Spleen (tissue), 11 donors: Measurements from ENCODE around the gene CCNY. TPM values are rescaled to one million over a fixed set of nuclear protein-coding genes. Genes with fewer than 3 reads are reported as not detected.

ENCODE experiments used
- DNase-seq: peaks from one replicate; pipeline ENCODE4 v3.0.0-alpha.2; 2020
- H3K27ac ChIP-seq, 8 donors: fragments of 200-600 bp; sonication (generic) in 7 of 8; 1 replicate in 4 of 8; 2 replicates in 4 of 8; pipeline versions ENCODE4 v1.5.0 to v1.8.0; 2016 to 2021; ENCODE audit warnings: inconsistent platforms in 4 of 8, mild to moderate bottlenecking in 4 of 8, moderate library complexity in 1 of 8
- H3K27me3 ChIP-seq, 7 donors: fragments of 200-600 bp; sonication (generic) in 6 of 7; replicated peaks in 1 of 7; 1 replicate in 4 of 7; 2 replicates in 3 of 7; pipeline versions ENCODE4 v1.5.0 to v1.8.0; 2016 to 2021; ENCODE audit warnings: inconsistent platforms in 3 of 7, mild to moderate bottlenecking in 1 of 7
- H3K36me3 ChIP-seq, 6 donors: fragments of 200-600 bp; sonication (generic) in 5 of 6; 1 replicate in 4 of 6; 2 replicates in 2 of 6; pipeline versions ENCODE4 v1.5.0 to v1.8.0; 2016 to 2021; ENCODE audit warnings: inconsistent platforms in 2 of 6
- H3K4me1 ChIP-seq, 6 donors: fragments of 200-600 bp; sonication (generic) in 5 of 6; 1 replicate in 3 of 6; 2 replicates in 3 of 6; pipeline versions ENCODE4 v1.5.0 to v1.8.0; 2016 to 2021; ENCODE audit warnings: inconsistent platforms in 3 of 6
- H3K4me3 ChIP-seq, 8 donors: fragments of 200-600 bp; sonication (generic) in 7 of 8; 1 replicate in 4 of 8; 2 replicates in 4 of 8; pipeline versions ENCODE4 v1.5.0 to v1.8.0; 2016 to 2021; ENCODE audit warnings: inconsistent platforms in 4 of 8, mild to moderate bottlenecking in 4 of 8, moderate library complexity in 2 of 8
- H3K9me3 ChIP-seq, 8 donors: fragments of 200-600 bp; sonication (generic) in 7 of 8; 1 replicate in 4 of 8; 2 replicates in 4 of 8; pipeline versions ENCODE4 v1.5.0 to v1.8.0; 2016 to 2021; ENCODE audit warnings: inconsistent platforms in 4 of 8
- CTCF ChIP-seq, 11 experiments: fragments of 200-600 bp in 7 of 11; fragments of 450-650 bp in 4 of 11; sonication (generic) in 4 of 11; IDR thresholded peaks in 8 of 11; conservative IDR thresholded peaks in 3 of 11; 1 replicate in 7 of 11; 2 replicates in 4 of 11; pipeline versions ENCODE4 v1.4.0 to v1.8.0; 2016 to 2021; ENCODE audit warnings: antibody characterized with exemption in 11 of 11, inconsistent platforms in 4 of 11, mild to moderate bottlenecking in 1 of 11
- POLR2A ChIP-seq, 3 donors: fragments of 450-650 bp; IDR thresholded peaks; one replicate each; pipeline ENCODE4 v1.5.1; 2017; ENCODE audit warnings: antibody characterized with exemption in 3 of 3, mild to moderate bottlenecking in 1 of 3
- POLR2AphosphoS5 ChIP-seq, 3 donors: sonication (generic); formaldehyde crosslinking; IDR thresholded peaks; one replicate each; pipeline ENCODE4 v1.5.1; 2017; ENCODE audit warnings: antibody characterized with exemption in 3 of 3
- WGBS, 5 donors: extraction: QIAGEN DNeasy Blood & Tissue Kit in 3 of 5; methylation state at CpG; one replicate each; pipeline versions ENCODE4 v1.1.5 to v1.1.7; 2013 to 2018; 5-methylcytosine and 5-hydroxymethylcytosine counted together
- intact Hi-C: fragments of 100-400 bp; cut with DNase I; formaldehyde crosslinking; loops from one replicate; pipeline ENCODE4 v1.15.0; 2023; ENCODE audit warnings: low total_unique reads
- polyA plus RNA-seq, 3 donors: library from polyadenylated mRNA; stranded (reverse); fragments of 200-250 nt; gene quantifications; one replicate each; pipeline ENCODE4 v1.2.1, GENCODE V29; 2013
- total RNA-seq, 7 donors: library from RNA; depleted of rRNA in 3 of 7; stranded (reverse); fragments of >200 nt in 3 of 7; fragmentation: NEBNext Ultra II Directional in 4 of 7; extraction: Animal tissue kit (Norgen Biotek cat#: 25700) in 4 of 7; gene quantifications; one replicate each; pipeline versions ENCODE4 v1.1.0 to v1.2.1, GENCODE V29; 2016 to 2021
- donor health status: healthy with polysubstance abuse.
- donor health status: DM: no; HTN: no; CAD: no; lungs with moderate emphysema.
- donor health status: DM: no; HTN: no; CAD: no.
- donor health status: Bipolar disorder and iron deficiency.
- donor health status: healthy.
- donor health status: DM: no; HTN: no; CAD: no.
- donor health status: DM: yes; HTN: yes; CAD: no.

Gene CCNY
- total and polyA plus RNA-seq, 10 donors, result 21.1 to 83.1 (median 52.1) TPM

DNA sequence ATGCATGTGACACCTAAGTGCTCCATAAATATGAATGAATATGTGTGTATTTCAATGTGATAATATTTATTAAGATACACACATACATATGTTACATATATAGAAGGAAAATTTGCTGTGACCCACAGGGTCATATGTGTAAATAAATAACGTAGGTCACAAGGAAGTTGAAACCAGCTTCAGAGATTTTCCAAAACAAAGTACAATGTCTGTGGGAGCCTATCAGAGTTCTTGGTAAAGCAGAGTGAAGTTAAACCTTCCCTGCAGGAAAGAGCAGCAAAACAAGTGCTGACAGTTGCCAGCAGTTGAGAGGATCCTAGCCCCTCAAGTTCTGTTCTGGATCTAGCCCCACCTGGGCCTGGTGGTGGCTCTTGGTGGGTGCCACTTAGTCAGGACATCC is 91.2 kb downstream of the CCNY start:
- WGBS, 5 donors, result 50 to 61% (median 59%) methylated on average over 1 of the region's 1 CpG
- no peak for DNase-seq
- TF ChIP-seq POLR2A (IDR thresholded peaks at IDR 0.05) (no peak), CTCF (IDR thresholded peaks at IDR 0.05 in 8 of 11, conservative IDR thresholded peaks at IDR 0.05 in 3 of 11) (no peak), POLR2AphosphoS5 (IDR thresholded peaks at IDR 0.05) (no peak)
- H3K9me3 ChIP-seq, result no peaks in the 10 kb centered on the region
- no peak overlapping the region for H3K4me3 ChIP-seq
- intact Hi-C loops, result no loop called here
- H3K27ac ChIP-seq, result no peak overlapping the region
- peaks cover 0 to 6% (median 0%) of the 10 kb centered on the region in 6 donors for H3K36me3 ChIP-seq
- no peaks in the 10 kb centered on the region for H3K27me3 ChIP-seq
- H3K4me1 ChIP-seq, result peaks cover 0 to 64% (median 37%) of the 10 kb centered on the region in 6 donors

DNA sequence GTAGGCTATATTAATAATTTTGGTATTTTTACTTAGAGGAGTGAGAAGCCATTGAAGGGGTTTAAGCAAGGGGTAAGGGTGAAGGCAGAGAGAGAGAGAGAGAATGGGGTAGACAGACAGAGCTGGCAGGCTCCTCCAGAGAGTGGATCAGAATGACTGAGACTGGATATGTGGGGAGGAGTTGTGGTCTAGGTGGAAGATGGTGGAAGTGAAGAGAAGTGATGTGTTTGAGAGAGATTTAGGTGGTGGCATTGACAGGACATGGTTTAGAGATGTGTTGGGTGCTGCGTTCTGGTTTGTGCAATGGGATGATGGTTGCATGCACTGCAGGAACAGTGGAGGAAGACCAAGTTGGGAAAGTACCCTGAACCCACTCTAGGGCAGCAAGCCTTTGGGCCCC is 92.2 kb downstream of the CCNY start:
- H3K27me3 ChIP-seq, result no peaks in the 10 kb centered on the region
- TF ChIP-seq CTCF (IDR thresholded peaks at IDR 0.05 in 8 of 11, conservative IDR thresholded peaks at IDR 0.05 in 3 of 11) (no peak), POLR2A (IDR thresholded peaks at IDR 0.05) (no peak), POLR2AphosphoS5 (IDR thresholded peaks at IDR 0.05) (no peak)
- no peaks in the 10 kb centered on the region for H3K9me3 ChIP-seq
- no peak overlapping the region for H3K27ac ChIP-seq
- WGBS, 5 donors, result 53 to 84% (median 78%) methylated on average over 1 of the region's 1 CpG
- intact Hi-C loops, result no loop called here
- no peak overlapping the region for H3K4me3 ChIP-seq
- peaks cover 0 to 6% (median 0%) of the 10 kb centered on the region in 6 donors for H3K36me3 ChIP-seq
- peaks cover 0 to 61% (median 33%) of the 10 kb centered on the region in 6 donors for H3K4me1 ChIP-seq
- no peak for DNase-seq

DNA sequence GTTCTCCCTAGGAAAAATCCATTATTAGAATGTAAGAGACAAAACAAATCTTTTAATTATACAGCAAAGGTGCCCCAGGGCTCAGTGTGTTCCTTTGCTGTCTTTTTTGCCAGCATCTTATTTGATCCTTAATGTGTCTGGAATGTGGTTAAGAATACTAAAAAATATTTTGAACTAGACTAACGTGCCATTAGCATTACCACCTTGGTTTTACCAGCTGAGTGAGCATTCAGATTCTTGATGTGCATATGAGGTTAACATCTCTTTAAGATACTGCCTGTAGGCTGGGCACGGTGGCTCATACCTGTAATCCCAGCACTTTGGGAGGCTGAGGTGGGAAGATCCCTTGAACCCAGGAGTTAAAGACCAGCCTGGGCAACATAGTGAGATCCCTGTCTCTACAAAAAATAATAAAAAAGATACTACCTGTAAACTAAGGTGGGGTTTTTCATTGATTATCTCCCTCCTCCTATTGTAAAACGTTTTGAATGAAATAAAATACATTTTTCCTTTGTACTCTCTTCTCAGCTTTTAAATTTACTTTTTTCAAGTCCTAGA is 96.6 kb downstream of the CCNY start:
- DNase-seq, result no peak
- Histone ChIP-seq H3K4me3 (no peak overlapping the region), H3K4me1 (peaks cover 0 to 53% (median 12%) of the 10 kb centered on the region in 6 donors), H3K36me3 (peaks cover 0 to 7% (median 0%) of the 10 kb centered on the region in 6 donors), H3K27me3 (no peaks in the 10 kb centered on the region), H3K27ac (no peak overlapping the region), H3K9me3 (peaks cover 0 to 21% (median 19%) of the 10 kb centered on the region in 8 donors)
- 85 to 92% (median 88%) methylated on average over 3 of the region's 3 CpGs for WGBS, 5 donors
- intact Hi-C loops, result no loop called here
- TF ChIP-seq POLR2AphosphoS5 (IDR thresholded peaks at IDR 0.05) (no peak), CTCF (IDR thresholded peaks at IDR 0.05 in 8 of 11, conservative IDR thresholded peaks at IDR 0.05 in 3 of 11) (no peak), POLR2A (IDR thresholded peaks at IDR 0.05) (no peak)

DNA sequence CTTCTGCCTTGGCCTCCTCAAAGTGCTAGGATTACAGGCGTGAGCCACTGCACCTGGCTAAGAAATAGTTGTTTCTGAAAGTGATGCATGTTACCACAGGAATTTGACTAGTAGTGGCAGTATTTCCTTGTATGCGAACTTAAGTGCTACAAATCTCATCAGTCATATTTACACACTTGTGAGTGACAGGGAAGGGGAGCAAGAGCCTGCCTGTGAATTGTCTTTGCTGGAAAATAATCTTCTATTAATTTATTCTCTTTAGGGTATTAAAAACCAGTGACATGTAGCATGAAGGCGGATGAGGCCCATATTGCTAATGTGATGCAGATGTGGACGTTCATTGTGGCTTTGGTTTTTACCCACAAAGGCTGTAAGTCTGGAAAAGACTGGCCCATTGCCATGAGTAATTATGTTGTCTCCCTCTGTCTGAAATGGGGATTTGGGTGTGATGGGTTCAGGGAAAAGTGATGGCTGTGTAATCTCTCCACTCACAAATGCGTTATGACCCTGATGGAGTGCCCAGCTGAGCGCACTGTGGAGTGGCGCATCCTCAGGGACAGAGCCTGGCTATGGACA is 97.6 kb downstream of the CCNY start:
- H3K9me3 ChIP-seq, result peaks cover 0 to 32% (median 30%) of the 10 kb centered on the region in 8 donors
- H3K27ac ChIP-seq, result no peak overlapping the region
- WGBS, 5 donors, result 64 to 82% (median 75%) methylated on average over 7 of the region's 7 CpGs
- H3K27me3 ChIP-seq, result no peaks in the 10 kb centered on the region
- no peak overlapping the region for H3K4me3 ChIP-seq
- H3K4me1 ChIP-seq, result peaks cover 0 to 43% (median 9%) of the 10 kb centered on the region in 6 donors
- H3K36me3 ChIP-seq, result peaks cover 0 to 7% (median 0%) of the 10 kb centered on the region in 6 donors
- no peak for DNase-seq
- intact Hi-C loops, result no loop called here
- TF ChIP-seq CTCF (IDR thresholded peaks at IDR 0.05 in 8 of 11, conservative IDR thresholded peaks at IDR 0.05 in 3 of 11), result no peak
